Trophoblast cell (in vitro differentiated cells and primary cell): Measurements from ENCODE around the gene FTO.

ENCODE experiments used
- DNase-seq, 2 donors: peaks; one replicate each; pipeline ENCODE4 v3.0.0-alpha.2; 2016
- H2AFZ ChIP-seq: 2 replicates; pipeline ENCODE4 v1.6.1; 2013; ENCODE audit warnings: low read length, moderate library complexity, mild to moderate bottlenecking; ENCODE audit not compliant: insufficient read depth, poor library complexity
- H2AK5ac ChIP-seq: 2 replicates; pipeline ENCODE4 v1.6.1; 2013; ENCODE audit warnings: mild to moderate bottlenecking, low read length
- H2BK120ac ChIP-seq: 2 replicates; pipeline ENCODE4 v1.6.1; 2013; ENCODE audit warnings: low read length, mild to moderate bottlenecking, moderate library complexity; ENCODE audit not compliant: insufficient read depth, poor library complexity
- H2BK12ac ChIP-seq: 2 replicates; pipeline ENCODE4 v1.6.1; 2013; ENCODE audit warnings: mild to moderate bottlenecking, low read length, moderate library complexity
- H2BK5ac ChIP-seq: 2 replicates; pipeline ENCODE4 v1.6.1; 2013; ENCODE audit warnings: low read length, low read depth, moderate library complexity, mild to moderate bottlenecking; ENCODE audit not compliant: poor library complexity
- H3K14ac ChIP-seq: 2 replicates; pipeline ENCODE4 v1.6.1; 2013; ENCODE audit warnings: mild to moderate bottlenecking, low read length
- H3K18ac ChIP-seq: 2 replicates; pipeline ENCODE4 v1.6.1; 2013; ENCODE audit warnings: mild to moderate bottlenecking, low read length
- H3K23ac ChIP-seq: 2 replicates; pipeline ENCODE4 v1.6.1; 2013; ENCODE audit warnings: low read length
- H3K27ac ChIP-seq: 2 replicates; pipeline ENCODE4 v1.5.1; 2013; ENCODE audit warnings: low read depth, mild to moderate bottlenecking, inconsistent platforms, low read length, moderate library complexity
- H3K27me3 ChIP-seq: 2 replicates; pipeline ENCODE4 v1.6.1; 2013; ENCODE audit warnings: inconsistent platforms, mild to moderate bottlenecking, low read length, moderate library complexity; ENCODE audit not compliant: insufficient read depth
- H3K36me3 ChIP-seq, 2 experiments: 1 replicate in 1 of 2; 2 replicates in 1 of 2; pipeline ENCODE4 v1.6.1; 2013; ENCODE audit warnings: low read length in 2 of 2, mild to moderate bottlenecking in 2 of 2, moderate library complexity in 1 of 2; ENCODE audit not compliant: insufficient read depth in 2 of 2, control insufficient read depth in 1 of 2
- H3K4ac ChIP-seq: 2 replicates; pipeline ENCODE4 v1.6.1; 2013; ENCODE audit warnings: low read depth, mild to moderate bottlenecking, low read length, moderate library complexity
- H3K4me1 ChIP-seq, 2 experiments: 1 replicate in 1 of 2; 2 replicates in 1 of 2; pipeline ENCODE4 v1.6.1; 2013; ENCODE audit warnings: low read length in 2 of 2, mild to moderate bottlenecking in 2 of 2, moderate library complexity in 1 of 2; ENCODE audit not compliant: insufficient read depth in 2 of 2, control insufficient read depth in 1 of 2
- H3K4me2 ChIP-seq: 2 replicates; pipeline ENCODE4 v1.6.1; 2013; ENCODE audit warnings: inconsistent platforms, mild to moderate bottlenecking, low read length, moderate library complexity
- H3K4me3 ChIP-seq: 2 replicates; pipeline ENCODE4 v1.5.1; 2013; ENCODE audit warnings: mild to moderate bottlenecking, low read depth, low read length, inconsistent platforms
- H3K79me1 ChIP-seq: one replicate; pipeline ENCODE4 v1.6.1; 2013; ENCODE audit warnings: low read length
- H3K79me2 ChIP-seq: 2 replicates; pipeline ENCODE4 v1.6.1; 2013; ENCODE audit warnings: low read length, mild to moderate bottlenecking; ENCODE audit not compliant: control insufficient read depth, insufficient read depth, poor library complexity
- H3K9ac ChIP-seq: 2 replicates; pipeline ENCODE4 v1.6.1; 2013; ENCODE audit warnings: mild to moderate bottlenecking, low read length
- H3K9me3 ChIP-seq: 2 replicates; pipeline ENCODE4 v1.6.1; 2013; ENCODE audit warnings: low read depth, mild to moderate bottlenecking, control low read depth, inconsistent platforms, low read length; ENCODE audit not compliant: insufficient read depth
- H4K12ac ChIP-seq: 2 replicates; pipeline ENCODE4 v1.6.1; 2013; ENCODE audit warnings: low read depth, mild to moderate bottlenecking, low read length, moderate library complexity
- H4K8ac ChIP-seq: 2 replicates; pipeline ENCODE4 v1.6.1; 2013; ENCODE audit warnings: low read depth, mild to moderate bottlenecking, low read length, moderate library complexity
- H4K91ac ChIP-seq: one replicate; pipeline ENCODE4 v1.6.1; 2013; ENCODE audit warnings: low read depth, mild to moderate bottlenecking, low read length, moderate library complexity
- WGBS: extraction: QIAGEN DNeasy Blood & Tissue Kit; methylation state at CpG from one replicate; pipeline ENCODE4 v1.1.7; 2013; ENCODE audit warnings: missing lambda C conversion rate; ENCODE audit not compliant: insufficient read length, insufficient coverage; ENCODE audit errors: extremely low coverage; 5-methylcytosine and 5-hydroxymethylcytosine counted together

FTO gene

GRCh38 chr16:53732296-53732929 lies 28.5 kb downstream of the FTO start:
- Histone ChIP-seq H3K18ac (no peak overlapping the region), H3K79me1 (no peaks in the 10 kb centered on the region), H3K36me3 (no peaks in the 10 kb centered on the region), H3K4me2 (no peak overlapping the region), H3K23ac (no peak overlapping the region), H3K9me3 (no peaks in the 10 kb centered on the region), H4K12ac (no peak overlapping the region), H4K8ac (no peak overlapping the region), H4K91ac (no peak overlapping the region), H2AK5ac (no peak overlapping the region), H2BK12ac (no peak overlapping the region), H2BK5ac (no peak overlapping the region), H3K4me3 (no peak overlapping the region), H3K4me1 (peaks cover 0 to 4% of the 10 kb centered on the region in 2 experiments), H3K9ac (no peak overlapping the region), H3K14ac (no peak overlapping the region), H3K4ac (no peak overlapping the region), H2BK120ac (no peak overlapping the region), H3K27me3 (no peaks in the 10 kb centered on the region), H2AFZ (no peak overlapping the region), H3K27ac (no peak overlapping the region), H3K79me2 (no peaks in the 10 kb centered on the region)
- DNase-seq = peak; percentile 92 to 99
- no CpG with 5 or more reads among the region's 4 CpGs for WGBS

GRCh38 chr16:53734908-53735307 lies 31.0 kb downstream of the FTO start:
- Histone ChIP-seq H2BK120ac (no peak overlapping the region), H3K79me1 (no peaks in the 10 kb centered on the region), H3K9me3 (no peaks in the 10 kb centered on the region), H4K12ac (no peak overlapping the region), H4K91ac (no peak overlapping the region), H3K36me3 (no peaks in the 10 kb centered on the region), H2AFZ (no peak overlapping the region), H3K9ac (no peak overlapping the region), H3K4ac (no peak overlapping the region), H2AK5ac (no peak overlapping the region), H3K18ac (no peak overlapping the region), H3K27ac (no peak overlapping the region), H3K4me2 (no peak overlapping the region), H3K4me3 (no peak overlapping the region), H4K8ac (no peak overlapping the region), H3K23ac (no peak overlapping the region), H2BK5ac (no peak overlapping the region), H2BK12ac (no peak overlapping the region), H3K27me3 (no peaks in the 10 kb centered on the region), H3K4me1 (peaks cover 0 to 4% of the 10 kb centered on the region in 2 experiments), H3K14ac (no peak overlapping the region), H3K79me2 (no peaks in the 10 kb centered on the region)
- DNase-seq = no peak
- whole genome bisulfite sequencing = no CpG with 5 or more reads among the region's 2 CpGs

- Histone ChIP-seq H2AK5ac (no peak overlapping the region), H3K9me3 (no peaks in the 10 kb centered on the region), H3K27me3 (no peaks in the 10 kb centered on the region), H2BK5ac (no peak overlapping the region), H3K14ac (no peak overlapping the region), H4K8ac (no peak overlapping the region), H3K9ac (no peak overlapping the region), H2BK12ac (no peak overlapping the region), H3K18ac (no peak overlapping the region), H3K79me2 (no peaks in the 10 kb centered on the region), H4K91ac (no peak overlapping the region), H3K4me3 (no peak overlapping the region), H3K23ac (no peak overlapping the region), H4K12ac (no peak overlapping the region), H3K27ac (no peak overlapping the region), H2BK120ac (no peak overlapping the region), H3K4ac (no peak overlapping the region), H3K4me2 (no peak overlapping the region), H3K4me1 (peaks cover 0 to 4% of the 10 kb centered on the region in 2 experiments), H2AFZ (no peak overlapping the region), H3K79me1 (no peaks in the 10 kb centered on the region), H3K36me3 (no peaks in the 10 kb centered on the region)
- no peak for DNase-seq
- no CpG with 5 or more reads among the region's 3 CpGs for WGBS
Measured at GRCh38 chr16:53736297-53736696, 32.3 kb downstream of the FTO start.

- H3K36me3 ChIP-seq = no peaks in the 10 kb centered on the region
- no peak overlapping the region for H3K18ac ChIP-seq
- no peak overlapping the region for H2AK5ac ChIP-seq
- no peak overlapping the region for H4K91ac ChIP-seq
- no CpG with 5 or more reads among the region's 5 CpGs for WGBS
- H2BK120ac ChIP-seq = no peak overlapping the region
- no peak overlapping the region for H3K4me2 ChIP-seq
- no peak overlapping the region for H4K8ac ChIP-seq
- H3K23ac ChIP-seq = no peak overlapping the region
- H3K9ac ChIP-seq = no peak overlapping the region
- H3K4ac ChIP-seq = no peak overlapping the region
- H3K27ac ChIP-seq = no peak overlapping the region
- H2BK5ac ChIP-seq = no peak overlapping the region
- H2AFZ ChIP-seq = no peak overlapping the region
- H2BK12ac ChIP-seq = no peak overlapping the region
- no peaks in the 10 kb centered on the region for H3K27me3 ChIP-seq
- H3K4me3 ChIP-seq = no peak overlapping the region
- H3K4me1 ChIP-seq = peaks cover 0 to under 1% of the 10 kb centered on the region in 2 experiments
- H3K14ac ChIP-seq = no peak overlapping the region
- no peak overlapping the region for H4K12ac ChIP-seq
- no peaks in the 10 kb centered on the region for H3K79me1 ChIP-seq
- H3K9me3 ChIP-seq = no peaks in the 10 kb centered on the region
- no peaks in the 10 kb centered on the region for H3K79me2 ChIP-seq
- DNase-seq = no peak
Measured at GRCh38 chr16:53737552-53737951, 33.6 kb downstream of the FTO start.
